HG03469 (cell line): ENCODE data around the gene PARD6G.

Experiments used
- ATAC-seq: cut with Tn5 transposase; IDR thresholded peaks from one replicate; pipeline ENCODE4 v1.9.1; 2021; ENCODE audit warnings: mild to moderate bottlenecking, moderate library complexity, moderate number of reproducible peaks; ENCODE audit not compliant: unreplicated experiment

Gene PARD6G

DNA sequence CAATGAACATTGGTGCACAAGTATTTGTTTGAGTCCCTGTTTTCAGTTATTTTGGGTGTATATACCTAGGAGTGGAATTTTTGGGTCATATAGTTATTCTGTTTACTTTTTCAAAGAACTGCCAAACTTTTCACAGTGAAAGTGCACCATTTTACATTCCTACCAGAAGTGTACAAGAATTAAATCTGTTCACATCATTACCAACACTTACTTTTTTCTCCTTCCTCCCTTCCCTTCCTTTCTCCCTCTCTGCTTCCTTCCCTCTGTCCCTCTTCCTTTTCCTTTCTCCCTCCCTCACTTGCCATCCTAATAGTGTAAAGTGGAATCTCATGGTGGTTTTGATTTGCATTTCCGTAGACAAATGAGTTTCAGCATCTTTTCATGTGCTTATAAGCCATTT is 126.4 kb downstream of the PARD6G start:
- no peak for ATAC-seq

- no peak for ATAC-seq
Observed at GRCh38 chr18:80119111-80119510, 128.2 kb downstream of the PARD6G start.

GRCh38 chr18:80115035-80115434 is 132.3 kb downstream of the PARD6G start:
- no peak for ATAC-seq

- no peak for ATAC-seq
Observed at GRCh38 chr18:80112624-80113248, 134.6 kb downstream of the PARD6G start.

- ATAC-seq, result no peak
Observed at GRCh38 chr18:80109676-80110078, 137.6 kb downstream of the PARD6G start.

DNA sequence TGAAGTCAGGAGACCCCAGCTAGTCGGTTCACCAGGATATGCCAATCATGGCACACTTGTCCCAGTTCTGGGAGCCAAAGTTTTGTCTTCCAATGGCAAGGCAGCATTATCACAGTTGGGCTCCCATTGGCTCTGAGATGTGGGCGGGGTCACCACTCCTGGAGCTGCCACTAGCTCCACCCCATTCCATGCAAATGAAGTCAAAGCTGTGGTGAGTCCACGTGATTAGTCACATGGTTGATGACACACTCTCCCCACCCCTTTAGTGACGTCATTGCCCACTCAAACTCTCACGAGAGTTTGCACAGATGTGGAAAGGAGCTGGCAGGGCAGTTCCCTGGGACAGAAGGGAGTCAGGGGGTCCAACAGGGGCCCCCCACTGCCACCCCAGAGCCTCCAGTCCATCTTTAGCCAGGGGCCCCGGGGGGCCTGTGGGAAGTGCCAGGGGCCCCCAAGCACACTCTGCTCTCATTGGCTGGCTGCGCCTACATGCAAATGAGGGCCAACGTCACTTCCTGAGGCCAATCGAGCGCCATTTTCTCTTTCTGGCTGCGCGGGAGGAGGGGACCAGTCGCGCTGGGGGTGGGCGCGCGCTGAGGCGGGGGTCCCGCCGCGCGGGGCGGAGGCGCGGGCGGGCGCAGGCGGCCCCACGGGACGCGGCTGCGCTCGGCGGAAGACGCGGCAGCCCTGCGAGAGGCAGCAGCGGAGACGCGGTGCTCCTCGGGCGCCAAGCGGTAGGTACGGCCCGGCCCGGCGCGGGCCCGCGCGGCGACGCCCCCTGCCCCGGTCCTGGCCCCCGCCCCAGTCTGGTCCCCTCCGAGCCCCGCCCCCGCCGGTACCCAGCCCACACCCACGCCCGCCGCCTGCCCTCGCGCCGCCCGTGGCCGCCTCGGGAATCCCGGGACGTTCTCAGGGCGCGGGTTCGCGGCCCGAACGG is 138.3 kb downstream of the PARD6G start, which contains the start of gene ADNP2:
ADNP2 (plus strand) TSS at position 524 of the 937 bp plus-strand sequence. CDS start 8,281 bp downstream, outside the sequence.
- peak; percentile 44 for ATAC-seq

DNA sequence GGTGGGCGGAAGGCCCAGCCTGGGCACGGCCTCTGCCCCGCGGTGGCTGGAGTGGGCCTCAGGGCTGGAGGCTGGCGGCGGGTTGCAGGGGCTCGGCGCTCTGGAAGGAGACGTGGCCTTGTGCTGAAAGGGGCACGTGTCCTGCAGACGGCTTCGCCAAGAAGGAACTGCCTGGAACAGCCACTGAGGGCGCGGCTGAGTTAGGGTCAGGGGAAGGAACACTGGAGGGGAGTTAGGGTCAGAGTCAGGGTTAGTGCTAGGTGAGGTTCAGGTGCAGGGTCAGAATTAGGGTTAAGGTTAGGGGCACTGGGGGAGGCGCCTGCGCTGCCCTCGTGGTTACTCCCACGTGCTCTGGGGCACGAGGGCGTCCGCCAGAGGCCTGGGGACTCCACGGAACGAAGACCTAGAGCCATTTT is 139.2 kb downstream of the PARD6G start:
- ATAC-seq, result no peak

- no peak for ATAC-seq
Observed at GRCh38 chr18:80107426-80107825, 139.9 kb downstream of the PARD6G start.
